Cardiac muscle cell (in vitro differentiated cells and primary cell): ENCODE data around the gene PTPRK. TPM values are rescaled to one million over a fixed set of nuclear protein-coding genes. Genes with fewer than 3 reads are reported as not detected.

Experiments
- DNase-seq, 2 donors: peaks; one replicate each; pipeline versions ENCODE4 v3.0.0 to v3.0.0-alpha.2; 2010 to 2017; ENCODE audit warnings: low read depth in 1 of 2, low spot score in 1 of 2
- H3K27ac ChIP-seq: fragments of 200-600 bp; sonication (generic); 2 replicates; pipeline ENCODE4 v1.5.1; 2016
- H3K27me3 ChIP-seq: fragments of 200-600 bp; sonication (generic); 2 replicates; pipeline ENCODE4 v1.6.0; 2016; ENCODE audit warnings: control low read depth
- H3K36me3 ChIP-seq: fragments of 200-600 bp; sonication (generic); 2 replicates; pipeline ENCODE4 v1.5.1; 2016; ENCODE audit warnings: control low read depth
- H3K4me1 ChIP-seq: fragments of 200-600 bp; sonication (generic); 2 replicates; pipeline ENCODE4 v1.8.1; 2017; ENCODE audit warnings: low read depth, mild to moderate bottlenecking, mixed run types
- H3K4me3 ChIP-seq: fragments of 200-600 bp; sonication (generic); 2 replicates; pipeline ENCODE4 v1.5.1; 2016; ENCODE audit warnings: mild to moderate bottlenecking
- H3K9me3 ChIP-seq: fragments of 200-600 bp; sonication (generic); 2 replicates; pipeline ENCODE4 v1.5.1; 2017; ENCODE audit warnings: low read depth, mild to moderate bottlenecking, control low read depth
- polyA plus RNA-seq: library from polyadenylated mRNA; unstranded; fragments of >200 nt; fragmentation: Nextera tagmentation; extraction: Ambion mirVana; gene quantifications from 2 replicates; pipeline ENCODE4 v1.2.1, GENCODE V29; 2016
- total RNA-seq: library from RNA; depleted of rRNA; stranded (reverse); fragments of >200 nt; gene quantifications from 2 replicates; pipeline ENCODE4 v1.2.3, GENCODE V29; 2016
- TF ChIP-seq, protein P1 (sequence below): IDR thresholded peaks from 2 replicates; pipeline ENCODE4 v1.5.1; 2012; ENCODE audit warnings: low read depth, mild to moderate bottlenecking, low read length

The PTPRK gene
- total and polyA plus RNA-seq, 2 experiments from 2014 or later: 48.3 to 73.1 TPM

DNA sequence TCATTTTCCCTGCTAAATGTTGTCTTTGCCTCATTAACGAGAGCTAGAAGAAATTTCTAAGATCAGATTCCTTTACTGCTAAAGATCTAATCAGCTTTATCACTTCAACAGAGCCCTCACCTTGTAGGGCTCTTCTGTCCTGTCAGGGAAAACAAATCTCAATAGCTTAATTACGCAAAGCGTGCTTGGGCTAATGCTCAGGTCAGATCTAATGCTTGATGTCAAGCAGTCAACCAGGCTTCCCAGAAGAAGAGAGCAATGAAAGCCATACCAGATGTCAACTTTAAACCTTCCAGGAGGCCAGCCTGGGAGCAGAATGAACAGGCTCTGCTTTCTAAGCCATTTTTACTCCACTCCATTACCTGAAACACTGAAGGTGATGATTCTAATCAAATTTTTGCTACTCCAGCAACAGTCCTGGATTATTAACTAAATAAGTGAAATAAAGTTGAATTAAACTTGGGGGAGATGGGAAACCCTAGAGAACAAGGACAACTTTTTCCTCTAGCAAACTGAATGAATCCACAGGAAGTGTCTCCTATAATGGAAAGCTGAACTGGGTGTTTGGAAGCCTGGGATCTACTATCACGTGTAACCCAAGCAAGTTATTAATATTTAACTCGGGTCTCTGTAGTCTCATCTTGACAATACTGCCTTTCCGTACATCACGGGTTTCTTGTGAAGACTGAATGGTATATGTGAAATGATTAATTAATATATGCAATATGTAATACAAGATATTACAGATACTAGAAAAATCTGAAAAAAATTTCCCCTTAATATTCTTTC is 273.7 kb downstream of the PTPRK start:
- no peak overlapping the region for H3K4me3 ChIP-seq
- TF ChIP-seq, protein P1, sequence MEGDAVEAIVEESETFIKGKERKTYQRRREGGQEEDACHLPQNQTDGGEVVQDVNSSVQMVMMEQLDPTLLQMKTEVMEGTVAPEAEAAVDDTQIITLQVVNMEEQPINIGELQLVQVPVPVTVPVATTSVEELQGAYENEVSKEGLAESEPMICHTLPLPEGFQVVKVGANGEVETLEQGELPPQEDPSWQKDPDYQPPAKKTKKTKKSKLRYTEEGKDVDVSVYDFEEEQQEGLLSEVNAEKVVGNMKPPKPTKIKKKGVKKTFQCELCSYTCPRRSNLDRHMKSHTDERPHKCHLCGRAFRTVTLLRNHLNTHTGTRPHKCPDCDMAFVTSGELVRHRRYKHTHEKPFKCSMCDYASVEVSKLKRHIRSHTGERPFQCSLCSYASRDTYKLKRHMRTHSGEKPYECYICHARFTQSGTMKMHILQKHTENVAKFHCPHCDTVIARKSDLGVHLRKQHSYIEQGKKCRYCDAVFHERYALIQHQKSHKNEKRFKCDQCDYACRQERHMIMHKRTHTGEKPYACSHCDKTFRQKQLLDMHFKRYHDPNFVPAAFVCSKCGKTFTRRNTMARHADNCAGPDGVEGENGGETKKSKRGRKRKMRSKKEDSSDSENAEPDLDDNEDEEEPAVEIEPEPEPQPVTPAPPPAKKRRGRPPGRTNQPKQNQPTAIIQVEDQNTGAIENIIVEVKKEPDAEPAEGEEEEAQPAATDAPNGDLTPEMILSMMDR: no peak

GRCh38 chr6:128244751-128245405 is 275.5 kb downstream of the PTPRK start:
- Histone ChIP-seq H3K36me3 (no peaks in the 10 kb centered on the region), H3K27ac (no peak overlapping the region), H3K4me3 (no peak overlapping the region), H3K9me3 (no peaks in the 10 kb centered on the region), H3K27me3 (no peaks in the 10 kb centered on the region), H3K4me1 (peaks cover 34% of the 10 kb centered on the region)
- TF ChIP-seq, protein P1: no peak
- peak in 1 of 2 donors; percentile 17 for DNase-seq

More for the DNA sequence above, 273.7 kb downstream of the PTPRK start:
- Histone ChIP-seq H3K9me3 (no peaks in the 10 kb centered on the region), H3K4me1 (peaks cover 26% of the 10 kb centered on the region), H3K27ac (peak overlapping the region; percentile 54), H3K36me3 (no peaks in the 10 kb centered on the region), H3K27me3 (no peaks in the 10 kb centered on the region)
- DNase-seq: peak in 1 of 2 donors; percentile 38

- peaks cover 38% of the 10 kb centered on the region for H3K4me1 ChIP-seq
- peak in 1 of 2 donors; percentile 39 for DNase-seq
- no peak overlapping the region for H3K4me3 ChIP-seq
- no peaks in the 10 kb centered on the region for H3K27me3 ChIP-seq
- H3K36me3 ChIP-seq: peaks cover 4% of the 10 kb centered on the region
- TF ChIP-seq, protein P1: no peak
- H3K9me3 ChIP-seq: no peaks in the 10 kb centered on the region
- H3K27ac ChIP-seq: no peak overlapping the region
Measured at GRCh38 chr6:128242765-128243403, 277.5 kb downstream of the PTPRK start.

GRCh38 chr6:128241216-128241615 is 279.2 kb downstream of the PTPRK start:
- no peaks in the 10 kb centered on the region for H3K27me3 ChIP-seq
- DNase-seq: peak in 1 of 2 donors; percentile 16
- peaks cover 21% of the 10 kb centered on the region for H3K4me1 ChIP-seq
- H3K36me3 ChIP-seq: peaks cover 4% of the 10 kb centered on the region
- H3K27ac ChIP-seq: peak overlapping the region; percentile 48
- TF ChIP-seq, protein P1: no peak
- no peak overlapping the region for H3K4me3 ChIP-seq
- H3K9me3 ChIP-seq: no peaks in the 10 kb centered on the region

DNA sequence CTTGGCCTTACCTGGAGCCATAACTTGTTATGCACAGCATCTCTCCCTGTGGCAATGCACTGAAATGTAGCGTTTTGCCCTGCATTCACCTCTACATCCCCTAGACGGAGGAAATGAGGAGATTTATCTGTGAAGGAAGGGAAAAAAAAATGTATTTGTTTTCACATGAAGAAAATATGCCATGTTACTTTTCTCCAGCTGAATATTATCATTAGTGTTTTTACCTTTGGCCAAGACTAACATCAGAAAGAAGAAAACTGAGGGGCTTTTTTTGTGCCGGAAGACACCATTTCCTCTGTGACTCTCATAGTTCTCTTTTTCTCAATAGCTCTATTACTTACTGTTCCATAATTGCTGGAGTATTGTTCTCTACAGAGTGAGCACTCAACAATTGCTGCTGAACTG is 280.4 kb downstream of the PTPRK start:
- peaks cover 16% of the 10 kb centered on the region for H3K4me1 ChIP-seq
- no peaks in the 10 kb centered on the region for H3K9me3 ChIP-seq
- no peak for DNase-seq
- H3K36me3 ChIP-seq: peaks cover 4% of the 10 kb centered on the region
- H3K4me3 ChIP-seq: no peak overlapping the region
- TF ChIP-seq, protein P1: no peak
- no peak overlapping the region for H3K27ac ChIP-seq
- no peaks in the 10 kb centered on the region for H3K27me3 ChIP-seq
